22Rv1 (cell line): ENCODE data around the gene GFPT2.

ENCODE experiments used
- CTCF ChIP-seq: fragments of 450-650 bp; IDR thresholded peaks from 2 replicates; pipeline ENCODE4 v1.5.1; 2017; ENCODE audit warnings: mild to moderate bottlenecking
- ZFX ChIP-seq: fragments of 450-650 bp; IDR thresholded peaks from 2 replicates; pipeline ENCODE4 v1.6.1; 2017; ENCODE audit warnings: antibody characterized with exemption, borderline replicate concordance

GRCh38 chr5:180287868-180288267 lies 65.3 kb downstream of the GFPT2 start:
- TF ChIP-seq CTCF: no peak
- TF ChIP-seq ZFX: no peak
